Measurements from ENCODE around the gene KIAA1328. TPM values are rescaled to one million over a fixed set of nuclear protein-coding genes. Genes with fewer than 3 reads are reported as not detected.

KIAA1328 gene
- total and polyA plus RNA-seq, 7 donors = 2.1 to 18.9 (median 12.5) TPM

DNA sequence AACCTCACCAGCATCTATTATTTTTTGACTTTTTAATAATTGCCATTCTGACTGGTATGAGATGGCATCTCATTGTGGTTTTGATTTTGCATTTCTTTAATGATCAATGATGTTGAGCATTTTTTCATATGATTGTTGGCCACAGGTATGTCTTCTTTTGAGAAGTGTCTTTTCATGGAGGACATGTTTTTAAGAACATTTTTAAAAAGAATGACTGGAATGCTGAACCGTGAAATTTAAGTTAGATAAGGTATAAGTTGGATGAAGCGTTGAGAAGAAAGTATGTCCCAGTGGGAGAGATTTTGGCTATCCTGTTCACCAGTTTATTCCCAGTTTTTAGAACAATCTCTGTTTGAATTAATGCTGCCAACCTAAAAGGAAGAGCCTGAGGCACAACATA lies 370.8 kb downstream of the KIAA1328 start:
- TF ChIP-seq POLR2A (IDR thresholded peaks at IDR 0.05) (no peak), CTCF (IDR thresholded peaks at IDR 0.05) (no peak), EP300 (IDR thresholded peaks at IDR 0.05) (no peak), POLR2AphosphoS5 (IDR thresholded peaks at IDR 0.05) (no peak)
- intact Hi-C loops (cut with DNase I) = no loop called here
- H3K4me3 ChIP-seq = no peak overlapping the region
- no peak for DNase-seq
- H3K27ac ChIP-seq = no peak overlapping the region
- H3K4me1 ChIP-seq = no peaks in the 10 kb centered on the region
- peaks cover 0 to 10% (median 3%) of the 10 kb centered on the region in 4 donors for H3K9me3 ChIP-seq
- H3K27me3 ChIP-seq = no peaks in the 10 kb centered on the region
- 94 to 98% methylated on average over 2 of the region's 2 CpGs for WGBS, 2 donors
- H3K36me3 ChIP-seq = no peaks in the 10 kb centered on the region

- H3K4me1 ChIP-seq = no peaks in the 10 kb centered on the region
- H3K27me3 ChIP-seq = no peaks in the 10 kb centered on the region
- no peak overlapping the region for H3K4me3 ChIP-seq
- no peak for TF ChIP-seq CTCF (IDR thresholded peaks at IDR 0.05)
- TF ChIP-seq POLR2A (IDR thresholded peaks at IDR 0.05) = no peak
- no peak for TF ChIP-seq POLR2AphosphoS5 (IDR thresholded peaks at IDR 0.05)
- no peak for TF ChIP-seq EP300 (IDR thresholded peaks at IDR 0.05)
- WGBS, 2 donors = 81 to 86% methylated on average over 1 of the region's 1 CpG
- no peaks in the 10 kb centered on the region for H3K36me3 ChIP-seq
- H3K9me3 ChIP-seq = peaks cover 0 to 10% (median 3%) of the 10 kb centered on the region in 4 donors
- DNase-seq = no peak
- no peak overlapping the region for H3K27ac ChIP-seq
- intact Hi-C loops (cut with DNase I) = no loop called here
These were observed 378.4 kb downstream of the KIAA1328 start for GRCh38 chr18:37207343-37207742.

GRCh38 chr18:37210781-37211180 lies 381.9 kb downstream of the KIAA1328 start:
- TF ChIP-seq CTCF (IDR thresholded peaks at IDR 0.05) (no peak), POLR2A (IDR thresholded peaks at IDR 0.05) (no peak), EP300 (IDR thresholded peaks at IDR 0.05) (no peak), POLR2AphosphoS5 (IDR thresholded peaks at IDR 0.05) (no peak)
- Histone ChIP-seq H3K36me3 (no peaks in the 10 kb centered on the region), H3K27me3 (no peaks in the 10 kb centered on the region), H3K27ac (no peak overlapping the region), H3K4me3 (no peak overlapping the region), H3K9me3 (peaks cover 0 to 2% (median 0%) of the 10 kb centered on the region in 4 donors), H3K4me1 (no peaks in the 10 kb centered on the region)
- 76 to 89% methylated on average over 1 of the region's 1 CpG for WGBS, 2 donors
- DNase-seq = no peak
- intact Hi-C loops (cut with DNase I) = no loop called here

DNA sequence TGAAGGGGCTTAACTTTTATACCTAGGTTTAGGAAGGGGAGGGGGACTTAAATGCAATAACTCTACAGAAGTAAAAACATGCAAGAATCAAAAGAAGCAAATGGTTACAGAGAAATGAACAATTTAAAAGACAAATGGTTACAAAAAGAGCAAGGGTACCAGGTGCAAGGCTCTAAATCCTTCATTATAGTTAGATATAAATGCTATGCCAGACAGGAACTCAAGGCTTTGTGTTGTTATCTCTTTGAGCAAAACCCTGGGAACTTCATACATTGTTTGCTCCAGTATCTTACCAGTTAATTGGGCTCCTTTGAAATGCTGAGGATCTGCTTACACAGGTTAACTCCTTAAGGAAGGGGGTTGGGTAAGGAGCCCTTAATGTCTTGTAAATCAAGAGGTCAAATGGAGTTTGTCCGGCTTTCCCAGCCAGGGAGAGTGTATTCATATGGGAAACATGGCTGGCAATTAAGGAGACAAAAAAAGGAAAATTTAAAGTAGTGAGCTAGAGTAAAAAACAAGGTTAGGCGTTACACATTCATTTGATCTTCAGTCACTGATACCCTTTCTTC lies 389.2 kb downstream of the KIAA1328 start:
- DNase-seq = no peak
- WGBS, 2 donors = 64 to 88% methylated on average over 2 of the region's 2 CpGs

More for the DNA sequence above, 389.2 kb downstream of the KIAA1328 start:
- Histone ChIP-seq H3K27me3 (no peaks in the 10 kb centered on the region), H3K4me1 (no peaks in the 10 kb centered on the region), H3K36me3 (no peaks in the 10 kb centered on the region), H3K9me3 (peaks cover 0 to 6% (median 0%) of the 10 kb centered on the region in 4 donors), H3K4me3 (no peak overlapping the region), H3K27ac (no peak overlapping the region)
- no peak for TF ChIP-seq CTCF (IDR thresholded peaks at IDR 0.05)
- no peak for TF ChIP-seq POLR2AphosphoS5 (IDR thresholded peaks at IDR 0.05)
- no peak for TF ChIP-seq POLR2A (IDR thresholded peaks at IDR 0.05)
- TF ChIP-seq EP300 (IDR thresholded peaks at IDR 0.05) = no peak
- intact Hi-C loops (cut with DNase I) = no loop called here
